Suprapubic skin (tissue), 3 donors: ENCODE results near the gene LIPF.

ENCODE experiments used
- POLR2AphosphoS5 ChIP-seq, 3 donors: sonication (generic); formaldehyde crosslinking; IDR thresholded peaks; one replicate each; pipeline ENCODE4 v1.6.1; 2017; ENCODE audit warnings: antibody characterized with exemption in 3 of 3
- TF ChIP-seq, protein P1 (sequence below), 2 donors: fragments of 200-600 bp in 1 of 2; fragments of 450-650 bp in 1 of 2; sonication (generic) in 1 of 2; IDR thresholded peaks; one replicate each; pipeline ENCODE4 v1.5.1; 2016 to 2019; ENCODE audit warnings: antibody characterized with exemption in 2 of 2, mild to moderate bottlenecking in 1 of 2, moderate library complexity in 1 of 2

DNA sequence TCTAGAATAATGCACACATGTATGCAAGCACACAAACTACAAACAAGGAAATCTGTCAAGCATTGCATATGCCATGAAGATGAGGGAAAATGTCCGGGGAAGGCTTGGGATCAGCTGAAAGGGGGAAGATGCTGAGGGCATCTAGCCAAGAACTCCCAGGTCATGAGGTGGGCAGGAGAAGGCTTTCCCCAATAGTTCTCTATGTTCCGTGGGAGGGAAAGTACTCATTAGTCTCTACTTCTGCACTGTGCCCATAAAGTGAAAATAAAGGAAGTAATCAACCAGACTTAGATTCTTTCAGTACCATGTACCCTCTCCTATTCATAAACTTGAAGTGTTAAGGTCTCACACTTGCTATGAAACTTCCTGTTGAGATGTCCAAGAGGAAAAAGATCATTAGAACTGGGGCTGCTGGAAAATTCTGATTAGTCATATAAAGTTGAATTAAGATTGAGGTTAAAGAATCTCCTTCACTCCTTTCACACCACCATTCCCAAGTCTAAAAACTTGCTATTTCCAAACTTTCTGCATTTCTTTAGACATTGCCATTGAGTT, 17.1 kb upstream of the LIPF start:
- TF ChIP-seq, protein P1, sequence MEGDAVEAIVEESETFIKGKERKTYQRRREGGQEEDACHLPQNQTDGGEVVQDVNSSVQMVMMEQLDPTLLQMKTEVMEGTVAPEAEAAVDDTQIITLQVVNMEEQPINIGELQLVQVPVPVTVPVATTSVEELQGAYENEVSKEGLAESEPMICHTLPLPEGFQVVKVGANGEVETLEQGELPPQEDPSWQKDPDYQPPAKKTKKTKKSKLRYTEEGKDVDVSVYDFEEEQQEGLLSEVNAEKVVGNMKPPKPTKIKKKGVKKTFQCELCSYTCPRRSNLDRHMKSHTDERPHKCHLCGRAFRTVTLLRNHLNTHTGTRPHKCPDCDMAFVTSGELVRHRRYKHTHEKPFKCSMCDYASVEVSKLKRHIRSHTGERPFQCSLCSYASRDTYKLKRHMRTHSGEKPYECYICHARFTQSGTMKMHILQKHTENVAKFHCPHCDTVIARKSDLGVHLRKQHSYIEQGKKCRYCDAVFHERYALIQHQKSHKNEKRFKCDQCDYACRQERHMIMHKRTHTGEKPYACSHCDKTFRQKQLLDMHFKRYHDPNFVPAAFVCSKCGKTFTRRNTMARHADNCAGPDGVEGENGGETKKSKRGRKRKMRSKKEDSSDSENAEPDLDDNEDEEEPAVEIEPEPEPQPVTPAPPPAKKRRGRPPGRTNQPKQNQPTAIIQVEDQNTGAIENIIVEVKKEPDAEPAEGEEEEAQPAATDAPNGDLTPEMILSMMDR (IDR thresholded peaks at IDR 0.05), result no peak
- TF ChIP-seq POLR2AphosphoS5 (IDR thresholded peaks at IDR 0.05), result no peak
